GM12878 (cell line): Measurements from ENCODE around the gene ZIC1. TPM values are rescaled to one million over a fixed set of nuclear protein-coding genes. Genes with fewer than 3 reads are reported as not detected.

Source experiments
- ATAC-seq: fragments of 200-7000 bp; cut with Tn5 transposase; 3 replicates; pipeline ENCODE4 v1.9.1; 2020; ENCODE audit warnings: mild to moderate bottlenecking, moderate library complexity
- BruUV-seq: library from RNA; stranded (reverse); fragments of 400-500 nt; replicated peaks from 2 replicates; lab custom pipeline; 2021; lab: Mats Ljungman, UMichigan
- CTCF ChIA-PET: fragments of 300-600 bp; sonication (Branson Sonifier 250); formaldehyde crosslinking; extraction: SDS; loops from one replicate; lab custom pipeline; 2021; ENCODE audit warnings: inconsistent platforms; lab: Yijun Ruan, JAX
- POLR2A ChIA-PET: fragments of 350-600 bp; formaldehyde crosslinking; extraction: SDS; loops from one replicate; lab custom pipeline; 2021; ENCODE audit warnings: inconsistent platforms; lab: Charles Lee
- RAD21 ChIA-PET: fragments of 300-600 bp; sonication (Branson Sonifier 250); formaldehyde crosslinking; loops from one replicate; lab custom pipeline; 2023; ENCODE audit warnings: antibody characterized with exemption; ENCODE audit not compliant: unreplicated experiment; lab: Charles Lee
- SMC1A ChIA-PET: fragments of 300-600 bp; sonication (Branson Sonifier 250); formaldehyde crosslinking; loops from one replicate; lab custom pipeline; 2023; ENCODE audit not compliant: unreplicated experiment, uncharacterized antibody; lab: Charles Lee
- DNase-seq: peaks from one replicate; pipeline ENCODE4 v3.0.0-alpha.2; 2011; ENCODE audit warnings: low read depth, low spot score
- FAIRE-seq: peaks from 3 replicates; lab custom pipeline; 2011; peaks lifted over from hg19 to GRCh38; lab: Jason Lieb, UNC
- H2AFZ ChIP-seq: 2 replicates; pipeline ENCODE4 v1.6.0; 2011; ENCODE audit warnings: low read depth, low read length, control low read depth; ENCODE audit not compliant: control insufficient read depth
- H3K27ac ChIP-seq: 2 replicates; pipeline ENCODE4 v1.5.1; 2011; ENCODE audit warnings: control low read depth; ENCODE audit not compliant: control insufficient read depth, insufficient read depth
- H3K27me3 ChIP-seq, 2 experiments: replicated peaks in 1 of 2; 2 replicates each; pipeline versions ENCODE4 v1.6.0 to v1.6.1; 2011; ENCODE audit warnings: low read length in 1 of 2; ENCODE audit not compliant: control insufficient read depth in 2 of 2, insufficient read depth in 2 of 2
- H3K36me3 ChIP-seq, 2 experiments: 2 replicates each; pipeline ENCODE4 v1.5.1; 2011; ENCODE audit warnings: low read length in 1 of 2; ENCODE audit not compliant: control insufficient read depth in 2 of 2, insufficient read depth in 2 of 2
- H3K4me1 ChIP-seq: 2 replicates; pipeline ENCODE4 v1.6.1; 2011; ENCODE audit warnings: mild to moderate bottlenecking, low read length, moderate library complexity, mixed read lengths; ENCODE audit not compliant: control insufficient read depth, insufficient read depth
- H3K4me2 ChIP-seq: 2 replicates; pipeline ENCODE4 v1.6.0; 2011; ENCODE audit warnings: control low read depth; ENCODE audit not compliant: control insufficient read depth, insufficient read depth
- H3K4me3 ChIP-seq: fragments of 200-600 bp; sonication (generic); 2 replicates; pipeline ENCODE4 v1.5.1; 2016
- H3K79me2 ChIP-seq: 2 replicates; pipeline ENCODE4 v1.6.0; 2011; ENCODE audit warnings: low read length; ENCODE audit not compliant: control insufficient read depth, insufficient read depth
- H3K9ac ChIP-seq: 2 replicates; pipeline ENCODE4 v1.8.0; 2011; ENCODE audit warnings: low read length, control low read depth, mixed read lengths; ENCODE audit not compliant: control insufficient read depth, insufficient read depth
- H3K9me3 ChIP-seq: replicated peaks from 3 replicates; pipeline ENCODE4 v1.5.1; 2011; ENCODE audit warnings: mild to moderate bottlenecking, low read length; ENCODE audit not compliant: control insufficient read depth, insufficient read depth
- H4K20me1 ChIP-seq: 2 replicates; pipeline ENCODE4 v1.6.0; 2011; ENCODE audit not compliant: control insufficient read depth, insufficient read depth
- ASH2L ChIP-seq: fragments of 300-600, 200-600 bp; sonication (generic); IDR thresholded peaks from 2 replicates; pipeline ENCODE4 v1.6.1; 2017; ENCODE audit warnings: low read depth, mild to moderate bottlenecking, borderline replicate concordance
- CBX3 ChIP-seq: fragments of 200-600 bp; sonication (generic); IDR thresholded peaks from 2 replicates; pipeline ENCODE4 v1.6.1; 2016; ENCODE audit warnings: low read depth, borderline replicate concordance
- IRF4 ChIP-seq: IDR thresholded peaks from 2 replicates; pipeline ENCODE4 v1.6.1; 2011; ENCODE audit warnings: low read depth, low read length
- JUND ChIP-seq: IDR thresholded peaks from 2 replicates; pipeline ENCODE4 v1.6.1; 2012; ENCODE audit warnings: low read depth, mild to moderate bottlenecking, low read length, improper control_type of control experiment, moderate library complexity
- POLR2AphosphoS5 ChIP-seq: IDR thresholded peaks from 2 replicates; pipeline ENCODE4 v1.6.1; 2011; ENCODE audit warnings: mild to moderate bottlenecking, low read length, inconsistent platforms
- SREBF1 ChIP-seq: IDR thresholded peaks from 2 replicates; pipeline ENCODE4 v1.6.1; 2012; ENCODE audit warnings: mild to moderate bottlenecking, low read length
- TCF3 ChIP-seq: IDR thresholded peaks from 2 replicates; pipeline ENCODE4 v1.6.1; 2012; ENCODE audit warnings: low read depth, mild to moderate bottlenecking, low read length, borderline replicate concordance; ENCODE audit not compliant: insufficient read depth
- ZNF24 ChIP-seq: fragments of 450-650 bp; IDR thresholded peaks from 2 replicates; pipeline ENCODE4 v1.6.1; 2017; ENCODE audit warnings: antibody characterized with exemption, mild to moderate bottlenecking
- WGBS: methylation state at CpG from one replicate; pipeline ENCODE4 v1.1.6; 2016; ENCODE audit warnings: low lambda C conversion rate; ENCODE audit not compliant: insufficient replicate concordance, insufficient coverage; ENCODE audit errors: missing lambda C conversion rate; 5-methylcytosine and 5-hydroxymethylcytosine counted together
- in situ Hi-C: fragments of 300-500 bp; cut with MboI; formaldehyde crosslinking; loops from 9 replicates; pipeline ENCODE4 v1.14.3; 2018; ENCODE audit warnings: mixed read lengths
- intact Hi-C: fragments of 100-400 bp; cut with micrococcal nuclease; formaldehyde crosslinking; loops from one replicate; pipeline ENCODE4 v1.14.2; 2022; ENCODE audit not compliant: unreplicated experiment
- polyA plus RNA-seq, 11 experiments: library from polyadenylated mRNA; depleted of rRNA in 4 of 11; unstranded in 6 of 11; stranded (reverse) in 5 of 11; fragments of >200 nt; fragmentation: Nextera tagmentation in 4 of 11; fragmentation: Illumina TruSeq in 1 of 11; extraction: Ambion mirVana in 4 of 11; extraction: Trizol in 1 of 11; gene quantifications; 1 replicate in 1 of 11; 2 replicates in 10 of 11; pipeline versions ENCODE4 v1.2.1 to v1.2.3, GENCODE V29; 2011 to 2016; ENCODE audit warnings: inconsistent platforms in 2 of 11, missing spikeins in 2 of 11, low read depth in 1 of 11
- total RNA-seq, 4 experiments: library from RNA; depleted of rRNA in 3 of 4; stranded (reverse); fragments of >200 nt in 3 of 4; fragmentation: Illumina TruSeq in 1 of 4; extraction: Trizol in 1 of 4; gene quantifications; 2 replicates each; pipeline versions ENCODE4 v1.2.1 to v1.2.3, GENCODE V29; 2013 to 2021

Gene ZIC1
- total and polyA plus RNA-seq, 10 of the 15 experiments (the other 5 are each of a cell fraction or from before 2014, with no cell fraction given), result not detected

DNA sequence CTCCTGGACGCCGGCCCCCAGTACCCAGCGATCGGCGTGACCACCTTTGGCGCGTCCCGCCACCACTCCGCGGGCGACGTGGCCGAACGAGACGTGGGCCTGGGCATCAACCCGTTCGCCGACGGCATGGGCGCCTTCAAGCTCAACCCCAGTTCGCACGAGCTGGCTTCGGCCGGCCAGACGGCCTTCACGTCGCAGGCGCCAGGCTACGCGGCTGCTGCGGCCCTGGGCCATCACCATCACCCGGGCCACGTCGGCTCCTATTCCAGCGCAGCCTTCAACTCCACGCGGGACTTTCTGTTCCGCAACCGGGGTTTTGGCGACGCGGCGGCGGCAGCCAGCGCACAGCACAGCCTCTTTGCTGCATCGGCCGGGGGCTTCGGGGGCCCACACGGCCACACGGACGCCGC is 956 bp downstream of the ZIC1 start:
- no peak for TF ChIP-seq ASH2L
- no peak for TF ChIP-seq POLR2AphosphoS5
- no peak for TF ChIP-seq CBX3
- no peak for TF ChIP-seq TCF3
- TF ChIP-seq IRF4, result no peak
- TF ChIP-seq ZNF24, result no peak
- no peak for TF ChIP-seq JUND
- no peak for TF ChIP-seq SREBF1
- H3K4me2 ChIP-seq, result no peak overlapping the region
- H3K9me3 ChIP-seq, result peaks cover 2% of the 10 kb centered on the region; the same call in 2 of the 3 replicates
- no peak overlapping the region for H3K27ac ChIP-seq
- ChIA-PET POLR2A (no interaction called here), CTCF (no interaction called here), RAD21 (no interaction called here), SMC1A (no interaction called here)
- no peaks in the 10 kb centered on the region for H3K36me3 ChIP-seq
- WGBS, result 83% methylated on average over 30 of the region's 52 CpGs
- no peaks in the 10 kb centered on the region for H3K79me2 ChIP-seq
- no peaks in the 10 kb centered on the region for H4K20me1 ChIP-seq
- ATAC-seq (no peak), DNase-seq (no peak), FAIRE-seq (no peak)
- no TSS peak for BruUV-seq
- peaks cover 12 to 28% of the 10 kb centered on the region in 2 experiments for H3K27me3 ChIP-seq
- H2AFZ ChIP-seq, result no peak overlapping the region
- no peak overlapping the region for H3K9ac ChIP-seq
- H3K4me3 ChIP-seq, result no peak overlapping the region
- in situ Hi-C loops (no loop called here), intact Hi-C loops (no loop called here)
- no peaks in the 10 kb centered on the region for H3K4me1 ChIP-seq
